ENCODE results near the gene COL2A1. TPM values are rescaled to one million over a fixed set of nuclear protein-coding genes. Genes with fewer than 3 reads are reported as not detected.

The COL2A1 gene
- total RNA-seq, 1 donor from 2014 or later, result 86.4 TPM

GRCh38 chr12:47988073-47989022 is 15.9 kb downstream of the COL2A1 start:
- Mint-ChIP-seq H3K4me1 (peaks cover 15% of the 10 kb centered on the region), H3K36me3 (no peaks in the 10 kb centered on the region), H3K4me3 (no peak overlapping the region), H3K9me3 (no peaks in the 10 kb centered on the region), H3K27ac (no peak overlapping the region), H3K27me3 (ENCODE audit: low read depth) (no peaks in the 10 kb centered on the region)
- TF ChIP-seq, protein P1, sequence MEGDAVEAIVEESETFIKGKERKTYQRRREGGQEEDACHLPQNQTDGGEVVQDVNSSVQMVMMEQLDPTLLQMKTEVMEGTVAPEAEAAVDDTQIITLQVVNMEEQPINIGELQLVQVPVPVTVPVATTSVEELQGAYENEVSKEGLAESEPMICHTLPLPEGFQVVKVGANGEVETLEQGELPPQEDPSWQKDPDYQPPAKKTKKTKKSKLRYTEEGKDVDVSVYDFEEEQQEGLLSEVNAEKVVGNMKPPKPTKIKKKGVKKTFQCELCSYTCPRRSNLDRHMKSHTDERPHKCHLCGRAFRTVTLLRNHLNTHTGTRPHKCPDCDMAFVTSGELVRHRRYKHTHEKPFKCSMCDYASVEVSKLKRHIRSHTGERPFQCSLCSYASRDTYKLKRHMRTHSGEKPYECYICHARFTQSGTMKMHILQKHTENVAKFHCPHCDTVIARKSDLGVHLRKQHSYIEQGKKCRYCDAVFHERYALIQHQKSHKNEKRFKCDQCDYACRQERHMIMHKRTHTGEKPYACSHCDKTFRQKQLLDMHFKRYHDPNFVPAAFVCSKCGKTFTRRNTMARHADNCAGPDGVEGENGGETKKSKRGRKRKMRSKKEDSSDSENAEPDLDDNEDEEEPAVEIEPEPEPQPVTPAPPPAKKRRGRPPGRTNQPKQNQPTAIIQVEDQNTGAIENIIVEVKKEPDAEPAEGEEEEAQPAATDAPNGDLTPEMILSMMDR (IDR thresholded peaks at IDR 0.05; ENCODE audit: unreplicated experiment), result no peak
- no peak for DNase-seq (ENCODE audit: low spot score in 2 of 2, unreplicated experiment in 2 of 2)

DNA sequence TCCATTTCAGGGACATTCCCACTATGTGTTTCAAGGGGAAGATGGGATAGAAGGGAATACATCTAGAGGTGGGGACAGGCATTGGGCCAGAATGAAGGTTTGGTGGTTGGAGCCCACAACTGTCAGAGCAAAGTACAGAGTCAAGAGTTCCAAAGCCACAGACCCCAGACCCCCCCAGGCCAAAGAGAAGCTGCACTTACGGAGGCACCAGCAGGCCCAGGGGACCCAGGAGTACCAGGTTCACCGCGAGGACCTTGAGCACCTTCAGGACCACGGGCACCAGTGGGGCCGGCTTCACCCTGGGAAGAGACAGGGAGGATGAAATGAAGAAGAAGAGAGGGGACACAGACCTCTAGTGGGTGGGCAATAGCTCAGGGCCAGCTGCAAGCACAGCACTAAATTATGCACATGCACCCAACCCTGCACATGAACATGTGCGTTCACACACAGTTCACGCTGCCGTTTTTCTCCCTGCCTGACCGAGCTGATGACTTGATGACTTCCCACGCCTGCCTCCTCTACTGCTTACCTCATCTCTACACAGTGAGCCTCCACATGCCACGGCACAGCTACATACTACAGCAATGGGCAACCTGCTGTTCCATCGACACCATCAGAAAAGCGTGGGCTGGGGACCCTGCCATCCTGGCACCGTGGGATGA is 16.7 kb downstream of the COL2A1 start:
- Mint-ChIP-seq H3K27ac (no peak overlapping the region), H3K4me3 (no peak overlapping the region), H3K27me3 (ENCODE audit: low read depth) (no peaks in the 10 kb centered on the region), H3K4me1 (peaks cover 15% of the 10 kb centered on the region), H3K36me3 (no peaks in the 10 kb centered on the region), H3K9me3 (no peaks in the 10 kb centered on the region)
- TF ChIP-seq, protein P1 (IDR thresholded peaks at IDR 0.05; ENCODE audit: unreplicated experiment), result no peak
- no peak for DNase-seq (ENCODE audit: low spot score in 2 of 2, unreplicated experiment in 2 of 2)

- Mint-ChIP-seq H3K4me3 (no peak overlapping the region), H3K4me1 (peaks cover 15% of the 10 kb centered on the region), H3K27ac (no peak overlapping the region), H3K36me3 (no peaks in the 10 kb centered on the region), H3K27me3 (ENCODE audit: low read depth) (no peaks in the 10 kb centered on the region), H3K9me3 (no peaks in the 10 kb centered on the region)
- DNase-seq (ENCODE audit: low spot score in 2 of 2, unreplicated experiment in 2 of 2), result no peak
- TF ChIP-seq, protein P1 (IDR thresholded peaks at IDR 0.05; ENCODE audit: unreplicated experiment), result no peak
Observed at GRCh38 chr12:47986832-47987231, 17.4 kb downstream of the COL2A1 start.

- H3K36me3 Mint-ChIP-seq, result no peaks in the 10 kb centered on the region
- no peak for DNase-seq (ENCODE audit: low spot score in 2 of 2, unreplicated experiment in 2 of 2)
- H3K4me3 Mint-ChIP-seq, result no peak overlapping the region
- no peaks in the 10 kb centered on the region for H3K27me3 Mint-ChIP-seq (ENCODE audit: low read depth)
- peaks cover 15% of the 10 kb centered on the region for H3K4me1 Mint-ChIP-seq
- H3K27ac Mint-ChIP-seq, result no peak overlapping the region
- no peaks in the 10 kb centered on the region for H3K9me3 Mint-ChIP-seq
- TF ChIP-seq, protein P1 (IDR thresholded peaks at IDR 0.05; ENCODE audit: unreplicated experiment), result no peak
Observed at GRCh38 chr12:47986291-47986660, 18.0 kb downstream of the COL2A1 start.

DNA sequence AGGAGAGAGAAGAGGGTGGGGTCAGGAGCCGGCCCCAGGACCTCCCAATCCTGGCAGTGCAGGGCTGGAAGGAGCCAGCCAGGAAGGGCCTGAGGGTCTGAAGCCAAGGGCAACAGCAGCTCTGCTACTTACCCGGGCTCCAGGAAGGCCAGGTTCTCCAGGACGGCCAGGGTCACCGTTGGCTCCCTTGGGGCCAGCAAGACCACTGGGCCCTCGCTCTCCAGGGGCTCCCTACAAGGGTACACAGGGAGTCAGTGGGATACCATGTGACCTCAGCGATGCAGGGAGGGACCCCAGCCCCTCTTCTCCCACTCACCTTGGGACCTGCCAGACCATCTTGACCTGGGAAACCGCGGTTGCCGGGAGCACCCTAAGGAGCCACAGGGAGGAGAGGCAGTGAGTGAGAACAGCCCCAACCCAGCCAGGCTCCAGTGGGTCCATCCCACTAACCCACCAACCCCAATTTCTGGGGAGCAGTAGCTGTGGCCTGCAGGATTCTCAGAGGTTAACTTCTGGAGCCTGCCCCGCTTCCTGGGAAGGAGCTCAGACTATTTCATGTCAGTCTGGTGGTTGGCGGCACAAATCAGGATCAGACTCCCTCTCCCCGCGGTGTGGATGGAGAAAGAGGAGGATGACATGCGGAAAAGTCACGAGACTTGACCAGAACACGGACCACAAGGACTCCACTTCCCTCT is 18.5 kb downstream of the COL2A1 start:
- H3K9me3 Mint-ChIP-seq, result no peaks in the 10 kb centered on the region
- no peak overlapping the region for H3K27ac Mint-ChIP-seq
- no peak overlapping the region for H3K4me3 Mint-ChIP-seq
- TF ChIP-seq, protein P1 (IDR thresholded peaks at IDR 0.05; ENCODE audit: unreplicated experiment), result no peak
- peaks cover 15% of the 10 kb centered on the region for H3K4me1 Mint-ChIP-seq
- no peaks in the 10 kb centered on the region for H3K36me3 Mint-ChIP-seq
- H3K27me3 Mint-ChIP-seq (ENCODE audit: low read depth), result no peaks in the 10 kb centered on the region
- DNase-seq (ENCODE audit: low spot score in 2 of 2, unreplicated experiment in 2 of 2), result no peak
